Astrocyte (in vitro differentiated cells and primary cell): ENCODE measurements around the gene FAM193B.

Experiments
- EZH2 ChIP-seq: IDR thresholded peaks from 2 replicates; pipeline ENCODE4 v1.6.1; 2012; ENCODE audit warnings: mild to moderate bottlenecking, low read length, inconsistent platforms; ENCODE audit not compliant: insufficient read depth
- TF ChIP-seq, protein P1 (sequence below): IDR thresholded peaks from 2 replicates; pipeline ENCODE4 v1.5.1; 2011; ENCODE audit warnings: low read depth, mild to moderate bottlenecking, inconsistent platforms, low read length, moderate library complexity; ENCODE audit not compliant: insufficient read depth

DNA sequence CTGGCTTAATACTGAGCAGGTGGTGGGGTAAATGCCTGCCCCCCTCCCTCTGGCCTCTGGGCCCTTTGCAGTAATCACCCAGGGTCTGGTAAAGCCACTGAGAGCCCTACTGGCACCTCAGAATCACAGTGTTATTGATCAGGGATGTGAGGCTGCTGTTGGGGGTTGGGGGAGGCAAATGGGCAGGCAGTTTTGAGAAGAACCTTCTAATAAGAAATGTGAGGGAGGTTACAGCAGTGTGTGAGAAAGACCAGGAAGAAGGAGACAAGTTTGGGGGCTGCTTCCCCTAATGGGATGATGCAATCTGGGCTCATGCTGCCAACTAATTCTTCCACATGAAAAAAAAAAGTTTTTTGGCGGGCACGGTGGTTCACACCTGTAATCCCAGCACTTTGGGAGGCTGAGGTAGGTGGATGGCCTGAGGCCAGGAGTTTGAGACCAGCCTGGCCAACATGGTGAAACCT lies 42.4 kb upstream of the FAM193B start:
- TF ChIP-seq, protein P1, sequence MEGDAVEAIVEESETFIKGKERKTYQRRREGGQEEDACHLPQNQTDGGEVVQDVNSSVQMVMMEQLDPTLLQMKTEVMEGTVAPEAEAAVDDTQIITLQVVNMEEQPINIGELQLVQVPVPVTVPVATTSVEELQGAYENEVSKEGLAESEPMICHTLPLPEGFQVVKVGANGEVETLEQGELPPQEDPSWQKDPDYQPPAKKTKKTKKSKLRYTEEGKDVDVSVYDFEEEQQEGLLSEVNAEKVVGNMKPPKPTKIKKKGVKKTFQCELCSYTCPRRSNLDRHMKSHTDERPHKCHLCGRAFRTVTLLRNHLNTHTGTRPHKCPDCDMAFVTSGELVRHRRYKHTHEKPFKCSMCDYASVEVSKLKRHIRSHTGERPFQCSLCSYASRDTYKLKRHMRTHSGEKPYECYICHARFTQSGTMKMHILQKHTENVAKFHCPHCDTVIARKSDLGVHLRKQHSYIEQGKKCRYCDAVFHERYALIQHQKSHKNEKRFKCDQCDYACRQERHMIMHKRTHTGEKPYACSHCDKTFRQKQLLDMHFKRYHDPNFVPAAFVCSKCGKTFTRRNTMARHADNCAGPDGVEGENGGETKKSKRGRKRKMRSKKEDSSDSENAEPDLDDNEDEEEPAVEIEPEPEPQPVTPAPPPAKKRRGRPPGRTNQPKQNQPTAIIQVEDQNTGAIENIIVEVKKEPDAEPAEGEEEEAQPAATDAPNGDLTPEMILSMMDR: no peak
- no peak for TF ChIP-seq EZH2
